ENCODE measurements around the gene COL6A2.

GRCh38 chr21:46137908-46138307 is 40.0 kb downstream of the COL6A2 start:
- TF ChIP-seq, protein P1, sequence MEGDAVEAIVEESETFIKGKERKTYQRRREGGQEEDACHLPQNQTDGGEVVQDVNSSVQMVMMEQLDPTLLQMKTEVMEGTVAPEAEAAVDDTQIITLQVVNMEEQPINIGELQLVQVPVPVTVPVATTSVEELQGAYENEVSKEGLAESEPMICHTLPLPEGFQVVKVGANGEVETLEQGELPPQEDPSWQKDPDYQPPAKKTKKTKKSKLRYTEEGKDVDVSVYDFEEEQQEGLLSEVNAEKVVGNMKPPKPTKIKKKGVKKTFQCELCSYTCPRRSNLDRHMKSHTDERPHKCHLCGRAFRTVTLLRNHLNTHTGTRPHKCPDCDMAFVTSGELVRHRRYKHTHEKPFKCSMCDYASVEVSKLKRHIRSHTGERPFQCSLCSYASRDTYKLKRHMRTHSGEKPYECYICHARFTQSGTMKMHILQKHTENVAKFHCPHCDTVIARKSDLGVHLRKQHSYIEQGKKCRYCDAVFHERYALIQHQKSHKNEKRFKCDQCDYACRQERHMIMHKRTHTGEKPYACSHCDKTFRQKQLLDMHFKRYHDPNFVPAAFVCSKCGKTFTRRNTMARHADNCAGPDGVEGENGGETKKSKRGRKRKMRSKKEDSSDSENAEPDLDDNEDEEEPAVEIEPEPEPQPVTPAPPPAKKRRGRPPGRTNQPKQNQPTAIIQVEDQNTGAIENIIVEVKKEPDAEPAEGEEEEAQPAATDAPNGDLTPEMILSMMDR (IDR thresholded peaks at IDR 0.05), result no peak
- TF ChIP-seq EZH2 (IDR thresholded peaks at IDR 0.05; ENCODE audit: borderline replicate concordance, insufficient read depth, low read depth, low read length, poor library complexity, severe bottlenecking), result no peak

All from B cell (primary cell).